ENCODE data around the gene SERPING1. TPM values are rescaled to one million over a fixed set of nuclear protein-coding genes. Genes with fewer than 3 reads are reported as not detected.
A peak's percentile ranks its signal among the peaks of the same experiment; 100 is the strongest.

Gene SERPING1
- total and polyA plus RNA-seq, 2 of the 13 experiments (the other 11 are each of a cell fraction or from before 2014, with no cell fraction given), result 2.0 to 10.4 TPM

DNA sequence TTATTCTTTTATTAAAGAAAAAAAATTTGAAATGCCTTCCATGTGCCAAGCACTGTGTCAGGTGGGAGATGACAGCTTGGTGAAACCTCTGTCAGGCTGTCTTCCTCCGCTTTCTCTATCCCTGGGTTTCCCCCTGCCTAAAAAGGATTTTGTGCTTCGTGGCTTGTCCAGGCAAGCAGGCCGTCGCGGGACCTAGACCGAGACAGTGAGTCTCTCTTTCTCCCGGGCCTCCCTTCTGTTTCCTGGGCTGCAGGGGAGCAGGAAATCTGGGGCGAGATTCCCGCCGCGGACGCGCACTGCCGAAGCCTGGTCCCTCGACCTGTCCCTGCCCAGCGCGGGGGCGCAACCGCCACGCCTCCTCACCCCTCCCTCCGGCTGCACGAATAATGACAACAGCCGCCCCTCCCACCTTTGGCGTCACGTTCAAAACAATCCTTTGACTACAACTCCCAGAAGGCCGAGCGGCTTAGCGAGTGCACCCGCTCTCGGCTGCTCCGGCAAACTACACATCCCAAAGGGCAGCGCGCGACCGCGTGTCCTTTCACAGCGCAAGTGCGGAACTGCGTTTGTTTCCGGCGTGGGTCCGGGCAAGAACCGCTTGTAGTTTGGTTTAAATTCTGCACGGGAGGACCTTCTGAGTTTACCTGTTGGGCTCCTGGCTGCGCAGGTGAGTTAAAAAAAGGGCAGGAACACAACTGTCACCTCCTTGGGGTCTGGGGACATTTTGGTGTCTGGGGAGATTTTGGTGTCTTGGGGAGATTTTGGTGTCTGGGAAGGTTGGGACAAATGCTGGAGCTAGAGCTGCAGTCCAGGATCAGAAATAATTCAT lies 59.9 kb downstream of the SERPING1 start, which contains the start of gene CLP1 (continued):
- TF ChIP-seq, protein P1, sequence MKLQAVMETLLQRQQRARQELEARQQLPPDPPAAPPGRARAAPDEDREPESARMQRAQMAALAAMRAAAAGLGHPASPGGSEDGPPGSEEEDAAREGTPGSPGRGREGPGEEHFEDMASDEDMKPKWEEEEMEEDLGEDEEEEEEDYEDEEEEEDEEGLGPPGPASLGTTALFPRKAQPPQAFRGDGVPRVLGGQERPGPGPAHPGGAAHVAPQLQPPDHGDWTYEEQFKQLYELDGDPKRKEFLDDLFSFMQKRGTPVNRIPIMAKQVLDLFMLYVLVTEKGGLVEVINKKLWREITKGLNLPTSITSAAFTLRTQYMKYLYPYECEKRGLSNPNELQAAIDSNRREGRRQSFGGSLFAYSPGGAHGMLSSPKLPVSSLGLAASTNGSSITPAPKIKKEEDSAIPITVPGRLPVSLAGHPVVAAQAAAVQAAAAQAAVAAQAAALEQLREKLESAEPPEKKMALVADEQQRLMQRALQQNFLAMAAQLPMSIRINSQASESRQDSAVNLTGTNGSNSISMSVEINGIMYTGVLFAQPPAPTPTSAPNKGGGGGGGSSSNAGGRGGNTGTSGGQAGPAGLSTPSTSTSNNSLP (IDR thresholded peaks at IDR 0.05; ENCODE audit: low read depth, low read length), result no peak
- no peak for TF ChIP-seq ZNF841 (CRISPR knock-in tag; IDR thresholded peaks at IDR 0.05; ENCODE audit: borderline replicate concordance)
- no peak for TF ChIP-seq PTBP1 (IDR thresholded peaks at IDR 0.05; ENCODE audit: low read depth, low read length, poor library complexity, severe bottlenecking)
- TF ChIP-seq ZNF333 (CRISPR knock-in tag; IDR thresholded peaks at IDR 0.05; ENCODE audit: borderline replicate concordance), result no peak
- no peak for TF ChIP-seq NONO (IDR thresholded peaks at IDR 0.05)
- peak; percentile 91 for TF ChIP-seq NONO (CRISPR knock-in tag; conservative IDR thresholded peaks at IDR 0.05)
- TF ChIP-seq ZNF512B (CRISPR knock-in tag; IDR thresholded peaks at IDR 0.05; ENCODE audit: borderline replicate concordance), result no peak; the same call in 1 of the 2 replicates
- TF ChIP-seq HMG20B (CRISPR knock-in tag; conservative IDR thresholded peaks at IDR 0.05), result 0 out of 2 replicates have a peak, but pooled peaks have one; percentile 13
- TF ChIP-seq PHF8 (CRISPR knock-in tag; IDR thresholded peaks at IDR 0.05), result peak; percentile 67
- TF ChIP-seq ZBTB21 (CRISPR knock-in tag; IDR thresholded peaks at IDR 0.05), result no peak
- TF ChIP-seq ZSCAN25 (CRISPR knock-in tag; IDR thresholded peaks at IDR 0.05), result peak; percentile 88
- peak; percentile 86 for TF ChIP-seq HOXA3 (CRISPR knock-in tag; IDR thresholded peaks at IDR 0.05)
- TF ChIP-seq ZBED4 (CRISPR knock-in tag; IDR thresholded peaks at IDR 0.05; ENCODE audit: borderline replicate concordance), result 0 out of 2 replicates have a peak, but pooled peaks have one; percentile 35
- peak; percentile 75 for TF ChIP-seq KDM2A (CRISPR knock-in tag; IDR thresholded peaks at IDR 0.05; ENCODE audit: borderline replicate concordance, low read depth)
- no peak for TF ChIP-seq PAF1 (CRISPR knock-in tag; IDR thresholded peaks at IDR 0.05)
- no peak for TF ChIP-seq ZBTB3 (CRISPR knock-in tag; IDR thresholded peaks at IDR 0.05; ENCODE audit: borderline replicate concordance, low read depth)
- TF ChIP-seq MEIS2 (CRISPR knock-in tag; IDR thresholded peaks at IDR 0.05), result peak; percentile 65; the same call in 1 of the 2 replicates
- 0 out of 2 replicates have a peak, but pooled peaks have one; percentile 51 for TF ChIP-seq ZNF343 (CRISPR knock-in tag; IDR thresholded peaks at IDR 0.05)
- TF ChIP-seq PAWR (CRISPR knock-in tag; IDR thresholded peaks at IDR 0.05; ENCODE audit: borderline replicate concordance), result no peak
- no peak for TF ChIP-seq KDM1A (CRISPR knock-in tag; IDR thresholded peaks at IDR 0.05)
- no peak for TF ChIP-seq ATAD3A (CRISPR knock-in tag; IDR thresholded peaks at IDR 0.05)
